Measurements from ENCODE around the gene NUP205.
"Not testable (repeated sequence)": the region's sequence is repeated elsewhere in the genome, so short reads cannot be mapped to it uniquely, and the experiment has no call there.

- TF ChIP-seq POLR2A, EP300 (IDR thresholded peaks at IDR 0.05): not testable (repeated sequence)
Measured at GRCh38 chr7:135639690-135640089, 82.0 kb downstream of the NUP205 start.

Data from suprapubic skin (tissue), 2 donors.